HepG2 (cell line): Measurements from ENCODE around the gene SLC16A6. TPM values are rescaled to one million over a fixed set of nuclear protein-coding genes. Genes with fewer than 3 reads are reported as not detected.

Experiments
- ATAC-seq: fragments of 200-7000 bp; cut with Tn5 transposase; 3 replicates; pipeline ENCODE4 v1.9.1; 2020; ENCODE audit warnings: mild to moderate bottlenecking, moderate library complexity
- Bru-seq: library from RNA; stranded (reverse); fragments of 400-500 nt; gene quantifications from one replicate; lab custom pipeline; 2021; lab: Mats Ljungman, UMichigan
- BruChase-seq, 2 experiments: library from RNA; stranded (reverse); fragments of 400-500 nt; gene quantifications; one replicate each; lab custom pipeline; 2021; lab: Mats Ljungman, UMichigan
- BruUV-seq: library from RNA; stranded (reverse); fragments of 400-500 nt; replicated peaks from 2 replicates; lab custom pipeline; 2021; lab: Mats Ljungman, UMichigan
- CTCF ChIA-PET: fragments of 300-600 bp; formaldehyde crosslinking; extraction: SDS; loops from one replicate; lab custom pipeline; 2021; ENCODE audit warnings: low total read pairs, inconsistent platforms, low intra/inter-chr PET ratio; lab: Yijun Ruan, JAX
- POLR2A ChIA-PET: fragments of 350-600 bp; sonication (Branson Sonifier 250); formaldehyde crosslinking; loops from one replicate; lab custom pipeline; 2020; ENCODE audit warnings: antibody characterized with exemption, inconsistent platforms; lab: Yijun Ruan, JAX
- DNase-seq: peaks from one replicate; pipeline ENCODE4 v3.0.0-alpha.2; 2015; ENCODE audit warnings: low spot score
- FAIRE-seq: peaks from 3 replicates; lab custom pipeline; 2011; peaks lifted over from hg19 to GRCh38; lab: Jason Lieb, UNC
- H2AFZ ChIP-seq: one replicate; pipeline ENCODE4 v1.6.1; 2011; ENCODE audit warnings: low read length, inconsistent platforms
- H3K27ac ChIP-seq: fragments of 300-600 bp; 3 replicates; pipeline ENCODE4 v1.8.0; 2011; ENCODE audit warnings: mixed run types, mild to moderate bottlenecking, mixed read lengths, low read length, inconsistent platforms; ENCODE audit not compliant: insufficient read depth; ENCODE audit errors: extremely low read length
- H3K27me3 ChIP-seq, 2 experiments: fragments of 200-600 bp in 1 of 2; 2 replicates in 1 of 2; 3 replicates in 1 of 2; pipeline versions ENCODE4 v1.6.0 to v1.8.0; 2011; ENCODE audit warnings: low read length in 2 of 2, mild to moderate bottlenecking in 2 of 2, moderate library complexity in 2 of 2, inconsistent platforms in 1 of 2; ENCODE audit not compliant: insufficient read depth in 2 of 2, control insufficient read depth in 1 of 2
- H3K36me3 ChIP-seq, 2 experiments: fragments of 200-600 bp in 1 of 2; replicated peaks in 1 of 2; 2 replicates in 1 of 2; 3 replicates in 1 of 2; pipeline versions ENCODE4 v1.5.1 to v1.8.0; 2011; ENCODE audit warnings: low read length in 2 of 2, inconsistent platforms in 1 of 2; ENCODE audit not compliant: insufficient read depth in 2 of 2, control insufficient read depth in 1 of 2
- H3K4me1 ChIP-seq: 2 replicates; pipeline ENCODE4 v1.5.1; 2012; ENCODE audit warnings: low read length, inconsistent platforms; ENCODE audit not compliant: insufficient read depth
- H3K4me2 ChIP-seq: 2 replicates; pipeline ENCODE4 v1.6.0; 2011; ENCODE audit warnings: low read depth, low read length, inconsistent platforms
- H3K4me3 ChIP-seq, 3 experiments: fragments of 200-600 bp in 1 of 3; sonication (generic), shearing (Covaris generic) in 1 of 3; replicated peaks in 1 of 3; 2 replicates each; pipeline ENCODE4 v1.5.1; 2011 to 2016; ENCODE audit warnings: low read length in 3 of 3, inconsistent platforms in 2 of 3, low read depth in 2 of 3, mild to moderate bottlenecking in 2 of 3, control low read depth in 1 of 3, mixed read lengths in 1 of 3; ENCODE audit not compliant: insufficient read depth in 1 of 3
- H3K79me2 ChIP-seq: one replicate; pipeline ENCODE4 v1.6.1; 2011; ENCODE audit warnings: low read length, inconsistent platforms; ENCODE audit not compliant: insufficient read depth
- H3K9ac ChIP-seq: 2 replicates; pipeline ENCODE4 v1.6.0; 2011; ENCODE audit warnings: mild to moderate bottlenecking, low read depth, low read length, inconsistent platforms; ENCODE audit not compliant: insufficient read depth
- H3K9me3 ChIP-seq: 2 replicates; pipeline ENCODE4 v1.5.1; 2012; ENCODE audit warnings: mild to moderate bottlenecking, low read length
- H4K20me1 ChIP-seq: 2 replicates; pipeline ENCODE4 v1.6.0; 2011; ENCODE audit warnings: inconsistent platforms, mild to moderate bottlenecking, low read length, moderate library complexity; ENCODE audit not compliant: insufficient read depth
- BORCS8-MEF2B ChIP-seq: sonication (generic); formaldehyde crosslinking; IDR thresholded peaks from 2 replicates; pipeline ENCODE4 v1.8.0; 2022; ENCODE audit warnings: mild to moderate bottlenecking, missing genetic modification reagents
- MYC ChIP-seq: sonication (generic); formaldehyde crosslinking; IDR thresholded peaks from 2 replicates; pipeline ENCODE4 v1.9.0; 2021; ENCODE audit warnings: missing genetic modification reagents, borderline replicate concordance
- NR2F2 ChIP-seq: IDR thresholded peaks from 2 replicates; pipeline ENCODE4 v1.6.1; 2012; ENCODE audit warnings: low read depth, inconsistent platforms, borderline replicate concordance
- PAWR ChIP-seq: sonication (generic); formaldehyde crosslinking; IDR thresholded peaks from 2 replicates; pipeline ENCODE4 v1.4.0; 2020; ENCODE audit warnings: missing genetic modification reagents, mild to moderate bottlenecking, borderline replicate concordance
- RERE ChIP-seq: IDR thresholded peaks from 2 replicates; pipeline ENCODE4 v1.6.1; 2016; ENCODE audit warnings: low read depth, missing genetic modification reagents, missing compliant biosample characterization
- SMAD1 ChIP-seq: sonication (generic); formaldehyde crosslinking; IDR thresholded peaks from 2 replicates; pipeline ENCODE4 v1.4.0; 2020; ENCODE audit warnings: missing genetic modification reagents, low read depth, mild to moderate bottlenecking, borderline replicate concordance
- ZBTB25 ChIP-seq: IDR thresholded peaks from 2 replicates; pipeline ENCODE4 v1.6.1; 2018; ENCODE audit warnings: missing genetic modification reagents
- ZNF563 ChIP-seq: sonication (generic); formaldehyde crosslinking; IDR thresholded peaks from 2 replicates; pipeline ENCODE4 v1.8.0; 2022; ENCODE audit warnings: mild to moderate bottlenecking, moderate library complexity, missing genetic modification reagents
- ZNF616 ChIP-seq: sonication (generic); formaldehyde crosslinking; IDR thresholded peaks from 2 replicates; pipeline ENCODE4 v1.5.0; 2020; ENCODE audit warnings: low read depth, mild to moderate bottlenecking, missing genetic modification reagents
- ZNF883 ChIP-seq: sonication (generic); formaldehyde crosslinking; IDR thresholded peaks from 2 replicates; pipeline ENCODE4 v1.5.1; 2020; ENCODE audit warnings: mild to moderate bottlenecking, missing genetic modification reagents; ENCODE audit errors: not compliant biosample characterization
- WGBS: methylation state at CpG from one replicate; pipeline ENCODE4 v1.1.6; 2017; ENCODE audit warnings: low lambda C conversion rate; 5-methylcytosine and 5-hydroxymethylcytosine counted together
- in situ Hi-C: cut with HindIII; loops from 2 replicates; pipeline ENCODE4 v1.10.0; 2017; ENCODE audit warnings: low pct_unique_long_range_greater_than_20kb; ENCODE audit not compliant: extremely low pct_ligation_motif_present
- intact Hi-C: fragments of 100-400 bp; cut with micrococcal nuclease; formaldehyde crosslinking; loops from one replicate; pipeline ENCODE4 v1.10.0; 2022; ENCODE audit not compliant: unreplicated experiment
- long read RNA-seq, 2 experiments: library from RNA in 1 of 2; library from polyadenylated mRNA in 1 of 2; stranded (forward) in 1 of 2; unstranded in 1 of 2; transcript quantifications; one replicate each; pipeline ENCODE4 v2.0.0, GENCODE V29; 2019 to 2022
- polyA minus RNA-seq, 3 experiments: library from RNA; depleted of rRNA, polyadenylated mRNA; stranded (reverse); fragments of >200 nt; gene quantifications; 2 replicates each; pipeline ENCODE4 v1.2.3, GENCODE V29; 2011; ENCODE audit warnings: low replicate concordance in 1 of 3
- polyA plus RNA-seq, 8 experiments: library from polyadenylated mRNA; depleted of rRNA in 3 of 8; stranded (reverse) in 7 of 8; unstranded in 1 of 8; fragments of >200 nt; fragmentation: Illumina TruSeq in 4 of 8; extraction: Trizol in 4 of 8; gene quantifications; 2 replicates each; pipeline versions ENCODE4 v1.2.1 to v1.2.3, GENCODE V29; 2011 to 2016; ENCODE audit warnings: low read depth in 4 of 8, missing spikeins in 1 of 8, mixed read lengths in 1 of 8; ENCODE audit not compliant: insufficient read depth in 1 of 8
- total RNA-seq, 5 experiments: library from RNA; depleted of rRNA; stranded (reverse); fragments of >200 nt; fragmentation: Illumina TruSeq; extraction: Trizol; gene quantifications; 2 replicates each; pipeline ENCODE4 v1.2.3, GENCODE V29; 2016; ENCODE audit warnings: low read depth in 1 of 5

SLC16A6 gene
- total RNA-seq (2016; rRNA removed; fragmentation: Illumina TruSeq; extraction: Trizol) (0.67 and 1.1 TPM in 2 replicates), polyA plus RNA-seq (2011; rRNA removed) (27.2 and 44.7 TPM in 2 replicates), polyA minus RNA-seq (2011; rRNA and poly(A)+ RNA removed; ENCODE audit: low replicate concordance) (137 and 162 TPM in 2 replicates), Bru-seq, nascent RNA (percentile 32 among the genes with signal in this experiment), BruChase-seq, experiment 1, labeled RNA remaining after a 6-hour chase (percentile 45 among the genes with signal in this experiment), BruChase-seq, experiment 2, labeled RNA remaining after a 2-hour chase (percentile 37 among the genes with signal in this experiment)
- total RNA-seq (2016; cell fraction: cytosol; rRNA removed; fragmentation: Illumina TruSeq; extraction: Trizol; ENCODE audit: low read depth), result 0.51 TPM in 1 of 2 replicates, not detected in the other
- 1.1 and 1.3 TPM in 2 replicates for total RNA-seq (2016; cell fraction: insoluble cytoplasmic fraction; rRNA removed; fragmentation: Illumina TruSeq; extraction: Trizol)
- total RNA-seq (2016; cell fraction: membrane; rRNA removed; fragmentation: Illumina TruSeq; extraction: Trizol), result 0.53 and 0.69 TPM in 2 replicates
- 1.1 and 1.6 TPM in 2 replicates for total RNA-seq (2016; cell fraction: nucleus; rRNA removed; fragmentation: Illumina TruSeq; extraction: Trizol)
- polyA plus RNA-seq (2011; cell fraction: cytosol; rRNA removed), result 33.2 and 35.3 TPM in 2 replicates
- polyA plus RNA-seq (2011; cell fraction: nucleus; rRNA removed), result 13.0 and 13.3 TPM in 2 replicates
- polyA plus RNA-seq (2012), result 5.7 and 9.7 TPM in 2 replicates
- polyA plus RNA-seq (2016; cell fraction: cytosol; fragmentation: Illumina TruSeq; extraction: Trizol; ENCODE audit: low read depth), result 0.05 and 0.06 TPM in 2 replicates
- 0.59 and 0.61 TPM in 2 replicates for polyA plus RNA-seq (2016; cell fraction: insoluble cytoplasmic fraction; fragmentation: Illumina TruSeq; extraction: Trizol; ENCODE audit: low read depth)
- polyA plus RNA-seq (2016; cell fraction: membrane; fragmentation: Illumina TruSeq; extraction: Trizol; ENCODE audit: low read depth), result 0.28 and 0.40 TPM in 2 replicates
- polyA plus RNA-seq (2016; cell fraction: nucleus; fragmentation: Illumina TruSeq; extraction: Trizol; ENCODE audit: insufficient read depth, low read depth), result 1.5 TPM in 2 replicates
- polyA minus RNA-seq (2011; cell fraction: cytosol; rRNA and poly(A)+ RNA removed), result 56.6 and 65.6 TPM in 2 replicates
- polyA minus RNA-seq (2011; cell fraction: nucleus; rRNA and poly(A)+ RNA removed), result 28.5 and 31.0 TPM in 2 replicates
- long read RNA-seq, experiment 1, partial matches to known transcripts, result 0 of 3 reads
- long read RNA-seq, experiment 1, other reads (novel, unspliced or antisense), result 1 of 3 reads
- long read RNA-seq, experiment 2, partial matches to known transcripts, result 0 of 8 reads
- long read RNA-seq, experiment 2, other reads (novel, unspliced or antisense), result 8 of 8 reads

- H3K4me2 ChIP-seq, result peak within 1 kb of the TSS; percentile 89
- peak within 1 kb of the TSS; percentile 72 for H3K27ac ChIP-seq
- ATAC-seq, result peak; percentile 74
- WGBS, result 3% methylated on average over 7 of the region's 96 CpGs
- BruUV-seq, result no TSS peak
- ChIA-PET CTCF (interaction anchor here (1.8 kb wide), 1 partner anchor 108 kb away, joined by 9 read pairs; no protein-coding TSS in a partner anchor), POLR2A (interaction anchor here (0.6 to 3.0 kb wide), 10 partner anchors 21 to 123 kb away, joined by 3 to 30 read pairs (median 4); partner anchors contain the start of gene AMZ2)
- H3K4me3 ChIP-seq, result peak within 1 kb of the TSS; percentile 74 to 80 (median 79)
- H3K27me3 ChIP-seq, result peaks cover 0 to 3% of the 10 kb centered on the region in 2 experiments; a peak in 1 of 5 replicates
- FAIRE-seq, result no peak
- peak within 1 kb of the TSS; percentile 15 for H2AFZ ChIP-seq
- H4K20me1 ChIP-seq, result no peaks in the 10 kb centered on the region
- peak within 1 kb of the TSS; percentile 73 for H3K9ac ChIP-seq
- peak; percentile 78 for DNase-seq
- peaks cover 48% of the 10 kb centered on the region for H3K4me1 ChIP-seq
- intact Hi-C loops (no loop called here), in situ Hi-C loops (loop anchor here (5.0 to 25.0 kb wide), 2 partner anchors 86 to 471 kb away; no protein-coding TSS in a partner anchor)
- H3K9me3 ChIP-seq, result no peaks in the 10 kb centered on the region
- H3K79me2 ChIP-seq, result peaks cover 3% of the 10 kb centered on the region
- no peaks in the 10 kb centered on the region for H3K36me3 ChIP-seq
- no peak for TF ChIP-seq PAWR (CRISPR knock-in tag)
- TF ChIP-seq ZNF563 (CRISPR knock-in tag), result peak; percentile 87
- TF ChIP-seq MYC (CRISPR knock-in tag), result peak; percentile 95
- TF ChIP-seq ZBTB25, result no peak
- TF ChIP-seq BORCS8-MEF2B (CRISPR knock-in tag), result peak; percentile 15
- TF ChIP-seq NR2F2, result no peak
- 0 out of 2 replicates have a peak, but pooled peaks have one; percentile 19 for TF ChIP-seq ZNF616 (CRISPR knock-in tag)
- no peak for TF ChIP-seq RERE (CRISPR knock-in tag)
- no peak for TF ChIP-seq SMAD1
- no peak for TF ChIP-seq ZNF883
These were observed at the start of gene SLC16A6, which contains the start of gene ARSG for GRCh38 chr17:68290955-68291835. TSS of gene SLC16A6 (minus strand) at chr17:68291127. CDS start at chr17:68278320, 12,807 bp downstream. TSS of gene ARSG (plus strand) at chr17:68291495. CDS start at chr17:68307494, 15,999 bp downstream.
